Peyer's patch (tissue), 4 donors: Measurements from ENCODE around the gene SFRP5.

ENCODE experiments used
- CTCF ChIP-seq, 6 experiments: fragments of 450-650 bp in 4 of 6; fragments of 200-600 bp in 2 of 6; sonication (generic) in 1 of 6; IDR thresholded peaks; one replicate each; pipeline ENCODE4 v1.5.1; 2017 to 2019; ENCODE audit warnings: antibody characterized with exemption in 6 of 6, mild to moderate bottlenecking in 3 of 6, moderate library complexity in 1 of 6
- POLR2A ChIP-seq, 2 donors: fragments of 450-650 bp; IDR thresholded peaks; one replicate each; pipeline ENCODE4 v1.5.1; 2017; ENCODE audit warnings: antibody characterized with exemption in 2 of 2, mild to moderate bottlenecking in 2 of 2, moderate library complexity in 2 of 2

DNA sequence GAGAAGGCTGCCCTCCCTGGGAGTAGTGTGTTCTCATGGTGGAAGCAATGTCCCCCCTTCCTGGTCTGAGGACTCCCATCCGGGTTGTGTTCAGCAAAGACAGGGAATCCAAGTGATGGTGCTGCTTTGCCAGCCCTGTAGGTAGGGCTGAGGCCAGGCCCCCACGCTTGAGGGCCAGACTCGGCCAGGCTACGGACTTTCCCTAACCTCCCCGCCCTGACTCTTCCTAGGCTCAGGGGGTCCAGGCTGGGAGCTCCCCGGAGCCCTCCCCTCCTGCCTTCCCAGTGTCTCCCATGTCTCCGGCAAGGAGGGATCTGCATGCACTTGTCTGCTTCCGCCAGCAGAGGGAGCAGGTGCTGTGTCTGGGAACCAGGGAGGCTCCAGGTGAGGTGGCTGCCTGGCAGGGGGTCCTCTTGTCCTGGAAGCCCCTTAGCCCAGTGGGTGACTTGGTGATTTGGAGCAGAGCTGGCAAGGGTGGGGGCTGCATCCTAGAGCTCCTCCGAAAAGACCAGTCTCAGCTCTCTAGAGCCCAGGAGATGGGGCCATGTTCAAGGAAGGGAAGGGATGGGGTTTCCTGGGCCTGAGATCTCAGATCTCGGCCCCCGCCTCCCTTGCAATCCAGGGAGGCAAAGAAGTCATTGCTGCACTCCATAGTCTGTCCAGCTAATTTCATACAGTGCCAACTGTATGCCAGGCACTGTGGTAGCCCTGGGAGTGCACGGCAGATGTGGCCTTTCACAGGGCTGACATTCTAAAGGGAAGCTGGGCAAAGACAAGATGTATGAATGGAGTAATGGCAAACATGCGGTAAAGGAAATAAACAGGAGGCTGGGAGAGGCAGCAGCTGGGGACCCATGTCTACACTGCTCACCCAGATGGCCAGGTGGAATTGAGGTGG is 20.3 kb upstream of the SFRP5 start:
- no peak for TF ChIP-seq POLR2A (IDR thresholded peaks at IDR 0.05)
- TF ChIP-seq CTCF (IDR thresholded peaks at IDR 0.05), result peak; percentile 56 to 82 (median 80)
